ENCODE results near the gene SPAST. TPM values are rescaled to one million over a fixed set of nuclear protein-coding genes. Genes with fewer than 3 reads are reported as not detected.
"Not testable (repeated sequence)": the region's sequence is repeated elsewhere in the genome, so short reads cannot be mapped to it uniquely, and the experiment has no call there.

Gene SPAST, protein sequence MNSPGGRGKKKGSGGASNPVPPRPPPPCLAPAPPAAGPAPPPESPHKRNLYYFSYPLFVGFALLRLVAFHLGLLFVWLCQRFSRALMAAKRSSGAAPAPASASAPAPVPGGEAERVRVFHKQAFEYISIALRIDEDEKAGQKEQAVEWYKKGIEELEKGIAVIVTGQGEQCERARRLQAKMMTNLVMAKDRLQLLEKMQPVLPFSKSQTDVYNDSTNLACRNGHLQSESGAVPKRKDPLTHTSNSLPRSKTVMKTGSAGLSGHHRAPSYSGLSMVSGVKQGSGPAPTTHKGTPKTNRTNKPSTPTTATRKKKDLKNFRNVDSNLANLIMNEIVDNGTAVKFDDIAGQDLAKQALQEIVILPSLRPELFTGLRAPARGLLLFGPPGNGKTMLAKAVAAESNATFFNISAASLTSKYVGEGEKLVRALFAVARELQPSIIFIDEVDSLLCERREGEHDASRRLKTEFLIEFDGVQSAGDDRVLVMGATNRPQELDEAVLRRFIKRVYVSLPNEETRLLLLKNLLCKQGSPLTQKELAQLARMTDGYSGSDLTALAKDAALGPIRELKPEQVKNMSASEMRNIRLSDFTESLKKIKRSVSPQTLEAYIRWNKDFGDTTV
- total RNA-seq = 17.6 and 20.8 TPM in 2 replicates

DNA sequence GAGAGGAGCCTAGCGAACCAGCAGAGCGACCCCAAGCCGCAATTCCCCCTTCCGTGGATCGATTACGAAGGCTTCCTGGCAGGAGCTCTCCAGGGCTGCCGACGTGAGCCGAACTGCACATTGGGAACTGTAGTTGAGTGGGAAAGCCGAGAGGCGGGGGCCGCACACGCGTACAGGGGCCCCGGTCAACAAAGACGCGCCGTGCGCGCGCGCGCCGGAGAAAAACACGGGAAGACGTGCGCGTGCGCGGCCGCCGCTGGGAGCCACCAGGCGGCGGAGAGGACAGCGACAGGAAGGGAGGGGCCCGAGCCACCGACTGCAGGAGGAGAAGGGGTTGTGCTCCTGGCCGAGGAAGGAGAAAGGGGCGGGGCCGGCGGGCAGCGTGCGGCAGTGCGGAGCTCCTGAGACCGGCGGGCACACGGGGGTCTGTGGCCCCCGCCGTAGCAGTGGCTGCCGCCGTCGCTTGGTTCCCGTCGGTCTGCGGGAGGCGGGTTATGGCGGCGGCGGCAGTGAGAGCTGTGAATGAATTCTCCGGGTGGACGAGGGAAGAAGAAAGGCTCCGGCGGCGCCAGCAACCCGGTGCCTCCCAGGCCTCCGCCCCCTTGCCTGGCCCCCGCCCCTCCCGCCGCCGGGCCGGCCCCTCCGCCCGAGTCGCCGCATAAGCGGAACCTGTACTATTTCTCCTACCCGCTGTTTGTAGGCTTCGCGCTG lies at the start of gene SPAST:
SPAST (plus strand) TSS at position 247 of the 711 bp plus-strand sequence; CDS start at position 523, 276 bp downstream.
- no peaks in the 10 kb centered on the region for H3K27me3 Mint-ChIP-seq
- ChIA-PET POLR2A (interaction anchor here (0.6 to 4.9 kb wide), 21 partner anchors 9 to 1413 kb away, joined by 3 to 106 read pairs (median 5); partner anchors contain the start of genes DPY30, MEMO1, RASGRP3 and SLC30A6), CTCF (interaction anchor here (1.0 to 2.0 kb wide), 2 partner anchors 24 to 25 kb away, joined by 3 to 8 read pairs; partner anchors contain the start of gene DPY30)
- peak; percentile 96 for DNase-seq
- peak; percentile 93 for ATAC-seq (ENCODE audit: low read depth)
- intact Hi-C loops (cut with micrococcal nuclease) = loop anchor here (1.0 to 10.0 kb wide), 12 partner anchors 17 to 1917 kb away; partner anchors contain the start of genes BIRC6, DPY30, FAM98A and LBH
- peak within 1 kb of the TSS; percentile 97 for H3K4me3 Mint-ChIP-seq
- H3K9me3 Mint-ChIP-seq = no peaks in the 10 kb centered on the region
- peaks cover 15% of the 10 kb centered on the region for H3K36me3 Mint-ChIP-seq (ENCODE audit: low read depth)
- TF ChIP-seq CTCF (IDR thresholded peaks at IDR 0.05) = no peak
- H3K4me1 Mint-ChIP-seq = peaks cover 30% of the 10 kb centered on the region
- H3K27ac Mint-ChIP-seq = peak within 1 kb of the TSS; percentile 93

DNA sequence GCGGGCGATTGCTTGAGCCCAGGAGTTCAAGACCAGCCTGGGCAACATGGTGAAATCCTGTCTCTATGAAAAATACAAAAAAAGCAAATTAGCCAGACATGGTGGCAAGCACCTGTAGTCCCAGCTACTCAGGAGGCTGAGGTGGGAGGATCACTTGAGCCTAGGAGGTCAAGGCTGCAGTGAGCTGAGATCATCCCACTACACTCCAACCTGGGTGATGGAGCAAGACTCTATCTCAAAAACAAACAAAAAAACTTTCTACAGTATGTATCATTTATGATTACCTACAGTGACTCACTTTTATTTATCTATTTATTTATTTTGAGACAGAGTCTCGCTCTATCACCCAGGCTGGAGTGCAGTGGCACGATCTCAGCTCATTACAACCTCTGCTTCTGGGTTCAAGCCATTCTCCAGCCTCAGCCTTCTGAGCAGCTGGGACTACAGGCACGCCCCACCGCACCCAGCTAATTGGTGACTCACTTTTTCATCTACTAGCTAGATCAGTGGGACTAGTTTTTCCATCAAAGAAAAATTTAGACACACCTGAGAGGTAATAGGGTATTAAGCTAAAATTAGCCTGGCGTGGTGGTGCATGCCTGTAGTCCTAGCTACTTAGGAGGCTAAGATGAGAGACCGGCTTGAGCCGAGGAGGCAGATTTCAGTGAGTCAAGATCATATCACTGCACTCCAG lies 44.4 kb upstream of the SPAST start:
- CTCF ChIA-PET = interaction anchor here (1.3 kb wide), 1 partner anchor 21 kb away, joined by 3 read pairs; the partner anchor contains the start of gene DPY30

GRCh38 chr2:32034198-32034887 lies 29.0 kb upstream of the SPAST start:
- Mint-ChIP-seq H3K4me1 (peaks cover 18% of the 10 kb centered on the region), H3K36me3 (ENCODE audit: low read depth) (peaks cover 39% of the 10 kb centered on the region), H3K27ac (peak overlapping the region; percentile 4)
- ATAC-seq (ENCODE audit: low read depth) = peak; percentile 28
- intact Hi-C loops (cut with micrococcal nuclease); CTCF ChIA-PET; H3K27me3 Mint-ChIP-seq; H3K4me3 Mint-ChIP-seq; DNase-seq; H3K9me3 Mint-ChIP-seq: not testable (repeated sequence)
- POLR2A ChIA-PET = interaction anchor here (0.6 kb wide), 1 partner anchor 27 kb away, joined by 3 read pairs; no protein-coding TSS in a partner anchor

More for the DNA sequence above, 44.4 kb upstream of the SPAST start:
- H3K36me3 Mint-ChIP-seq (ENCODE audit: low read depth) = peaks cover 39% of the 10 kb centered on the region
- H3K4me1 Mint-ChIP-seq, H3K4me3 Mint-ChIP-seq, H3K9me3 Mint-ChIP-seq, DNase-seq, H3K27ac Mint-ChIP-seq, H3K27me3 Mint-ChIP-seq: not testable (repeated sequence)
- POLR2A ChIA-PET = interaction anchor here (1.2 kb wide), 1 partner anchor 8 kb away, joined by 3 read pairs; the partner anchor contains the start of gene MEMO1
- intact Hi-C loops (cut with micrococcal nuclease) = loop anchor here (10.0 kb wide), 1 partner anchor 116 kb away; no protein-coding TSS in a partner anchor
- ATAC-seq (ENCODE audit: low read depth) = peak; percentile 52

DNA sequence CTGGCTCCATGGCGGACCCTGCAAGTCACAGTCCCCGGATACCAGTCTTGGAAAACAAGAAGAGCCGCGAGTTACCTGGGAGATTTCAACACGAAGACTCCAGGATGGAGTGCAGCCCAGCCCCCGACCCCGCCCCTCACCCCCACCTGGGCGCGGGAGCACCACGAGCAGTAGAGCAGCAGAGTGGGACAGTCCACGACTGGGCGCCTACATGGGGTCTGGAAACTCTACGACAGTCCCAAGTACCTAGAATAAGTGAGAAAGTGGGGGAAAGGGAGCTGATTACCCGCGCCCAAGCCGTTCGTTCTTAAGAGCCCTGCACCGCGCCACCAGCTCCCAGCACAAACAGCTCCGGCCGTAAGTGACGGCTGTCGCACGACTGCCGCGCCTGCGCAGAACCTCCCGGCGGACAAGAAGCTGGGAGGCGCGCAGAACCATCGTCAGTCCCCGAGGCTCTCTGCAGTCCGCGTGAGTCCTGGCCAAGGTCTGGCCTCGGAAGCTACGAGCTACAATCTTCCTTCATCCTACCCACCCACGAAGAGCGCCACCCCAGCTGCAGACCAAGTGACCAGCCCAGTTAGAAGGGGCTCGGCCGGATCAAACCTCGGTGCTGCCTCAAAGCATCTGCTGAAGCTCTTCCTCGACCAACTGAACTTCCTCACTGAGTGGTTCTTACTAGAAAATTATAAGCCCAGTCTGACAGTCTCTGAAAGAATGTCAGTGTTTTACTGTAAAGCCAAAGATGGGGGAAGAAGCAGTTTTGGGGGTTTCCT lies 23.7 kb upstream of the SPAST start, which contains the start of gene DPY30:
DPY30 (minus strand) TSS at position 359 of the 773 bp plus-strand sequence; CDS start at position 10, 349 bp downstream.
- peaks cover 13% of the 10 kb centered on the region for H3K36me3 Mint-ChIP-seq (ENCODE audit: low read depth)
- CTCF ChIA-PET = interaction anchor here (0.6 to 1.7 kb wide), 3 partner anchors 21 to 154 kb away, joined by 3 to 8 read pairs (median 3); partner anchors contain the start of gene SPAST
- intact Hi-C loops (cut with micrococcal nuclease) = loop anchor here (1.0 kb wide), 4 partner anchors 24 to 126 kb away; partner anchors contain the start of genes MEMO1, SLC30A6 and SPAST
- H3K9me3 Mint-ChIP-seq = no peaks in the 10 kb centered on the region
- DNase-seq (peak; percentile 88), ATAC-seq (ENCODE audit: low read depth) (peak; percentile 92)
- POLR2A ChIA-PET = interaction anchor here (0.6 to 4.1 kb wide), 18 partner anchors 9 to 1893 kb away, joined by 3 to 106 read pairs (median 5); partner anchors contain the start of genes MEMO1, SLC30A6, SPAST and YPEL5
- TF ChIP-seq CTCF (IDR thresholded peaks at IDR 0.05) = no peak
- peaks cover 17% of the 10 kb centered on the region for H3K4me1 Mint-ChIP-seq
- peak within 1 kb of the TSS; percentile 84 for H3K4me3 Mint-ChIP-seq
- H3K27ac Mint-ChIP-seq = peak within 1 kb of the TSS; percentile 91
- no peaks in the 10 kb centered on the region for H3K27me3 Mint-ChIP-seq
